HG03520 (cell line): ENCODE results near the gene CHAC1.

Experiments used
- ATAC-seq: cut with Tn5 transposase; IDR thresholded peaks from one replicate; pipeline ENCODE4 v1.9.1; 2021; ENCODE audit warnings: mild to moderate bottlenecking, moderate library complexity; ENCODE audit not compliant: unreplicated experiment

The CHAC1 gene

GRCh38 chr15:40923551-40923950, 29.7 kb upstream of the CHAC1 start:
- ATAC-seq = no peak

GRCh38 chr15:40925495-40925862, 27.8 kb upstream of the CHAC1 start:
- ATAC-seq = no peak

- ATAC-seq = no peak
Observed at GRCh38 chr15:40925863-40926658, 27.2 kb upstream of the CHAC1 start.

GRCh38 chr15:40926659-40927494, 26.4 kb upstream of the CHAC1 start:
- ATAC-seq = no peak

- ATAC-seq = no peak
Observed at GRCh38 chr15:40927495-40927872, 25.8 kb upstream of the CHAC1 start.

GRCh38 chr15:40927873-40928806, 25.1 kb upstream of the CHAC1 start:
- no peak for ATAC-seq

- ATAC-seq = no peak
Observed at GRCh38 chr15:40928821-40929659, 24.2 kb upstream of the CHAC1 start, which contains the start of gene DLL4. DLL4 (plus strand) TSS chr15:40929340; CDS start chr15:40929669, 329 bp downstream.

- ATAC-seq = no peak
Observed at GRCh38 chr15:40929660-40930429, 23.4 kb upstream of the CHAC1 start.

- ATAC-seq = no peak
Observed at GRCh38 chr15:40930430-40931299, 22.6 kb upstream of the CHAC1 start.

GRCh38 chr15:40931300-40932142, 21.8 kb upstream of the CHAC1 start:
- no peak for ATAC-seq

- ATAC-seq = no peak
Observed at GRCh38 chr15:40932156-40932555, 21.1 kb upstream of the CHAC1 start.

GRCh38 chr15:40932649-40933516, 20.4 kb upstream of the CHAC1 start:
- ATAC-seq = no peak

GRCh38 chr15:40933517-40933902, 19.8 kb upstream of the CHAC1 start:
- ATAC-seq = no peak

- ATAC-seq = no peak
Observed at GRCh38 chr15:40934457-40934856, 18.8 kb upstream of the CHAC1 start.

- ATAC-seq = no peak
Observed at GRCh38 chr15:40936234-40936708, 17.0 kb upstream of the CHAC1 start.
